CD4-positive, alpha-beta T cell treated with Interferon gamma for 1 hour (primary cell): Measurements from ENCODE around the gene ADRA2C.

Experiments used
- DNase-seq: peaks from one replicate; pipeline ENCODE4 v3.0.0-alpha.2; 2020

Gene ADRA2C

DNA sequence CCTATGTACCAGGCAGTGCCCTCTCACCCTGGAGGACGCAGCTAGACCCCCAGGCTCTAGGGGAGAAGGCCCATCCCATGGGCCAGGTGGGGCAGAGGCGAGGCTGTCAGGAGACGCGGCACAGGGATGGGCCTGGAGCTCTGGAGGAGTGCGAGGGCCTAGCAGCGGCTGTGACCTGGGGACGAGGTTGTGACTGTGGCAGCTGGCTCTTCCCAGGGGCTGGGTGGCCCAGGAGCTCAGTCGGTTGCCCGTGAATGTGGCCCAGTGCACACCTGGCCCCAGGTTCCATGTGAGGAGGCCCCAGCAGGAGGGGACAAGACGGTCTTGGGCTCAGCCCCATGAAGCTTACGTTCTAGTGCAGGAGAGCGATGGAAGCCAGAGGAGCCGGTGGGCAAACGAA is 31.0 kb upstream of the ADRA2C start:
- DNase-seq = no peak

DNA sequence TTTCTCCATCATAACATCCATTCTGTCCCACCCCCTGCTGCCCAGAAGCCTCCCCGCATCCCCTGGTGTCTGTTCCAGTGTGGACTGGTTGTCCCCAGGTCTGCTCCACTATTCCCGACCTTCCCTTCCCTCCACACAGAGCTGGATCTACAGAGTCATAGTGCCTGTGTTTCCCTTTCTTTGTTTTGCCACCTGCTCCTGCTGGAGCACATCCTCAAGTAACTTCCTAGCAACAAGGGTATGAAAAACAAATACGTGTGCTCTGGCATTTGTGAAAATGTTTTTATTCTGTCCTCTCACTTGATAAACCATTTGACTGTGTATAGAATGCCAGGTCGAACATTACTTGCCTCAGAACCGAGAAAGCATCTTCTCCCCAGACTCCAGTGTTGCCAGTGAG is 29.9 kb upstream of the ADRA2C start:
- DNase-seq = no peak

DNA sequence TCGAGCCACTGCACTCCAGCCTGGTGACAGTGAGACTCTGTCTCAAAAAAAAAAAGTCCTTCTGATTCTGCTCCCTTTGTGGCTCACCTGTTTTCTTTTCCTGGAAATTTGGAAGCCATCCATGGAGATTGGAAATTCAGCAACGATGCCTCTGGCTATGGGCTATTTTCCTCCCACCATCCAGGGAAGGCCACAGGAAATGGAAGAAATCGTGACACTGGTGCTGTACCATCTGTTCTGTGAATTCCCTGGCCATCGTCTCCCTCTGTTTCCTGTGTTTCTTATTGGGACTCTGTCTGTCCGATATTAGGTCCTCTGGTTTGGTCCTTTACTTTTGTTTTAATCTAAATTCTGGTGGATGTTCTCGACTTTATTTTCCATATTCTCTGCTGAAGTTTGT is 29.4 kb upstream of the ADRA2C start:
- no peak for DNase-seq

DNA sequence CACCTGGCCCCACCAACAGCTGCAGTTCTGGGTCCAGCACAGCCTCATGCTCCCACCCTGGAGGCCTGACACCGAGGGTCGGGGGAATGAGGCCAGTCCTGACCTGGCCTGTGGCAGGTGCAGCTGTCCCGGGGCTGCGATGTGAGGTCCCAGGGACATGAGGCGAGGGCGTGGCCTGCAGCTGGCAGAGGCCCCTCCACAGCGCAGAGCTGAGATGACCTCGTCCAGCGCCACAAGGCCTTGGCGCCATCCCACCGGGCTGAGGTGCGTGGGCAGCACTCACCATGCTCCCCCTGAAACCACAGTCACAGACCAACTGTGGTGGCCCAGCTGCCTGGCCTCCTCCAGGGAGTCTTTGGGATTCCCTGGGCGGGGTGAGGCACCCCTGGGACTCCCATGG is 26.6 kb upstream of the ADRA2C start:
- no peak for DNase-seq

DNA sequence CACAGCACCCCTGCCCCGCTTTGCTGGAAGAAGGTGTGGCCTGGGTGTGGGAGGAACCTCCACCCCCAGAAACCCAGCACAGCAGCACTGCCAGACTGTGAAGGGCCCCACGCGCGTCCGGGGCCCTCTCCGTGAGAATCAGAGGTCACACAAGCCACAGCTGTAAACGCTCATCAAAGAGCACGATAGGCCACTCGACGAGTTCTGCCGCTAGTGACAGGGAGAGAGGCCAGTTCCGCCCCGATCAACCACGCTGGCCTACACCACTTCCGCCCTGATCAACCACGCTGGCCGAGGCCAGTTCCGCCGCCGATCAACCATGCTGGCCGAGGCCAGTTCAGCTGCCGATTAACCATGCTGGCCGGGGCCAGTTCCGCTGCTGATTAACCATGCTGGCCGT is 25.9 kb upstream of the ADRA2C start:
- DNase-seq = no peak

DNA sequence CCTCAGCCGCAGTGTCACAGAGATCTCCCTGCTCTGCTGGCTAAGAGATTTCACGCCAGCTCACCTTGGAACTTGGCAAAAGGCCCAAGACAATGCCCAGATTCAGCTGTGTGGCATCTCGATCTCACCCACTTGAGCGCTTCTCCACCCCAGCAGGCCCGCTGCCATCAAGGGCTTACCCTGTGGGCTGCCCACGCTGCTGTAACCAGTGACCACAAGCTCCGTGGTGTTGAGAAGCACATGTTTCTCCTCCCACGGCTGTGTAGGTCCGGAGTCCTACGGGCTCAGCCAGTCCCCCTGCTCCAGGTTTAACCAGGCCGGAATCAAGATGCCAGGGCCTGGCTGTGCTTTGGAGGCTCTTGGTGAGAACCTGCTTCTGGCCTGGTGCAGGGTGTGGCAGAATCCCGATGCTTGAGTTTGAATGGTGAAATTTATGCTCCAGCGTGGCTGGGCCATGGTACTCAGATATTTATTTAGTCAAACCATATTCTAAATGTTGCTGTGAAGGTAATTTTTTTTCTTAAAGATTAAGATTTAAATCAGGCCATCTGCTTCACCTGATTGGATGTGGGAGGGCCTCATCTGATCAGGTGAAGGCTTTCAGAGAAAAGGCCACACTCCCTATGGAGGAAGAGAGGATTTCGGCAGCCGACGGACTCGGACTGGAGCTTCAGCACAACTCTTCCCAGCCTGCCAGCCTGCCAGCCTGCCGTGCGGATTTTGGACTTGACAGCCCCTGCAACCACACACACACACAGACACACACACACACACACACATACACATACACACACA is 24.8 kb upstream of the ADRA2C start:
- DNase-seq = no peak

DNA sequence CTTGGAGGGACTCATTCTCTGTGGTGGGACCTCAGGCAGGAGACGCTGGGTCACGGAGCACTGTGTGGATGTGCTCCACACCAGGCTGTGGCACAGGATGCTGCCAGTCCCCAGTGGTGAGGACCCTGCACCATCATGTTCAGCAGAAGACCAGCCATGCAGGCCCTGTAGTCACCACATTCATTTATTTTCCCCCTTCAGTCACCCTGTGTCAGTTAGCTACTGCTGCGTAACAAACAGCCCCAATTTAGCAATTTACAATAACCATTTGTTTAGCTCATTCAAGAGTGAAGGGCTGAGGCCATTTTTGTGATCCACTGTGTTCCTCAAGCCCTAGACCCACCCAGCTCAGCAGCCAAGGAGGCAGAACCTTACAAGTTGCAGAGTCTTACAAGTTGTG is 23.6 kb upstream of the ADRA2C start:
- no peak for DNase-seq

DNA sequence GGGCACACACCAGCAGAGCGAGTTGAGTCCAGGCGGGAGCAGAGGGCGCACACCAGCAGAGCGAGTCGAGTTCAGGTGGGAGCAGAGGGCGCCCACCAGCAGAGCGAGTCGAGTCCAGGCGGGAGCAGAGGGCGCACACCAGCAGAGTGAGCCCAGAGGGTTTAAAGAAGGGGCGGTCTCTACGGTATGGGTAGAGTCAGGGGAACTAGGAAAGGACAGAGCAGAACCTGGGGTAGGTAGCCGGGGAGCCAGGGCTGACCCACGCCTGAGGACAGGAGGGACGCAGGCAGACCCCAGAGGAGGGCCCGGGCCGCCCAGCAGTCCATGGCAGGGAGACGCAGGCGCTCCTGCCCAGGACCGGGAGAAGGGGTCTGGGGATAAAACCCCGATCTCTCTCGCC is 22.0 kb upstream of the ADRA2C start:
- no peak for DNase-seq

DNA sequence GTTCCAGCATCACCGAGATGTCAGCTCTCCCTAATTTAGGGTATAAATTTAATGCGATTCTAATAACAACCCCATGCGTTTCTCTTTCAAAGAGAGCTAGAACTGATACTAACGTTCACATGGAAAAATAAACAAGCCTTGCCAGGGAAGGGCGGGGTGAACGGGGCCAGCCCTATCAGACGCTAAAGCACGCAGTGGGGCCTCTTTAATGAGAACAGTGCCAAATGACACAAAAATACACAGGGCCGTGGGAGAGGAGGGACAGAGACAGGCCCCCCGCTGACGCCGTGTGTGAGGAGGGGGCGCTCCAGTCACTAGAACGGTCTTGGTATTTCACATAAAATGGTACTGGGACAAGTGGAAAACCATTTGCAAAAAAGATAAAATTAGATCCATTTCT is 21.3 kb upstream of the ADRA2C start:
- no peak for DNase-seq

DNA sequence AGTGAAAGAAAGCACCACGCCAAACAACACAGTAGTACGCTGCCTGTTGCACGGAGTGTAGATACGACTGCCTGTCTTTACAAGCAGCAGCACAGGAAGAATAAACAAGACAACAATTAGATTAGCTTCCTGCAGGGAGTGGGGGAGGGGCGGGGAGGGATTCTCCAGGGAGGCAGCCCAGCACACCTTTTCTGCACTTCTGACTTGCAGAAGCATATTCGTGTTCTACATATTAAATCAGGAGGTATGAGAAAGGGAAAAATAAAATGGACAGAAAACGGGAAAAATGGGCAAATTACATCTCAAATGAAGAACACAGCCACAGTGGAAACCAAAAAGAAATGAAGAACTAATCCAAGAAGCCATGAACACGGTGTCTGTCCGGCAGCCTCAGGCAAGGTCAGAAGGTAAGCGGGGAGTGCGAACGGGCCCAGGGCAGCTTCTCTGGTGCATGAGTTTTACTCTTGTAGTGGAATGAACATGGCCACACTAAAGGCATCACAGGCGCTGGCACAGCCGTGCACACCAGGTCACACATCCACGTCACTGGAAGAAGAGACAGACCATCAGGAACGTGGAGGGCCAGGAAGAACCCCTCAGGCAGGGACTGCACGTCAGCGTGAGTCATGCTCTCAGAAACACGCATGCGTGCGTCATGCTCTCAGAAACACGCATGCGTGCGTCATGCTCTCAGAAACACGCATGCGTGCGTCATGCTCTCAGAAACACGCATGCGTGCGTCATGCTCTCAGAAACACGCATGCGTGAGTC is 20.1 kb upstream of the ADRA2C start:
- DNase-seq = no peak

DNA sequence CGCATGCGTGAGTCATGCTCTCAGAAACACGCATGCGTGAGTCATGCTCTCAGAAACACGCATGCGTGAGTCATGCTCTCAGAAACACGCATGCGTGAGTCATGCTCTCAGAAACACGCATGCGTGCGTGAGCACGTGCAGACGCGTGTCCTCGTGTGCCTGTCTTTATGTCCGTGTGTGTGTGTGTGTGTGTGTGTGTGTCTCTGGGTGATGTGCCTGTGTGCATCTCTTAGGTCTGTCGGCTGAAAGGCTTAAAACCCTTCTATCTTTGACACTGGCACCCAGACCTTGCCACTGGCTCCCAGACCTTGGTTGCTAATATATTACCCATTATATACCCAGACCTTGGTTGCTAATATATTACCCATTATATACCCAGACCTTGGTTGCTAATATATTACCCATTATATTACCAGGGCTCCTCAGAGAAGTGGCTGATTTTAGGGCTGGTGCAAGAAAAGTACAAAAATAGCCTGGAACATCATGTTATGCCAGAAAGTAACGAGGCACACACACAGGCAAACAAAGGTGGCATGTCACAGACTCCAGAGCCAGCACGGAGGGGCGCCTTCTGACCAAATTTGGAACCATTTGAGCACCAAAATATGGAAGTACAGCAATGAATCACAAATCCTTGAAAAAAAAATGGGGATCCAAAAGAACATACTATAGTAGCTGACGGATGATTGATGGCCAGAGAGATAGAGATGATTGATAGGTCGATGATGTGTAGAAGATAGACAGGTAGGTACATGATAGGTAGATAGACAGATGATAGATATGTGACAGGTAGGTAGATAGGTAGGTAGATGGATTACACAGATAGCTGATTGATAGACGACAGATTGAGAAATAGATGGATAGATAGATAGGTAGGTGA is 19.2 kb upstream of the ADRA2C start:
- no peak for DNase-seq

DNA sequence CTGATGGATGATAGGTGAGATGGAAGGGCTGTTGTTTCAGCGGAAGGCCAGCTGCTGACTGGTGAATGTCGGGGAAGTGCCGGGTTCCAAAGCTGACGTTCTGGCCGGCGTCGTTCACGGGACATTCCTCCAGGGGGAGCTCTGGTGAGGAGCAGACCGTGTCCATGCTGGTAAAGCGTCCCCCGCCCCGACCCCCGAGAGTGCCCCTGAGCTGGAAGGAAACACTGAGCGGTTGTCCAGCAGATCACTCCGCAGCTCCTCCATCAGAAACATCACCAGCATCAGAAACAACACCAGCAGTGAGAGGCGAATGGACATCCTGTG is 18.6 kb upstream of the ADRA2C start:
- no peak for DNase-seq

DNA sequence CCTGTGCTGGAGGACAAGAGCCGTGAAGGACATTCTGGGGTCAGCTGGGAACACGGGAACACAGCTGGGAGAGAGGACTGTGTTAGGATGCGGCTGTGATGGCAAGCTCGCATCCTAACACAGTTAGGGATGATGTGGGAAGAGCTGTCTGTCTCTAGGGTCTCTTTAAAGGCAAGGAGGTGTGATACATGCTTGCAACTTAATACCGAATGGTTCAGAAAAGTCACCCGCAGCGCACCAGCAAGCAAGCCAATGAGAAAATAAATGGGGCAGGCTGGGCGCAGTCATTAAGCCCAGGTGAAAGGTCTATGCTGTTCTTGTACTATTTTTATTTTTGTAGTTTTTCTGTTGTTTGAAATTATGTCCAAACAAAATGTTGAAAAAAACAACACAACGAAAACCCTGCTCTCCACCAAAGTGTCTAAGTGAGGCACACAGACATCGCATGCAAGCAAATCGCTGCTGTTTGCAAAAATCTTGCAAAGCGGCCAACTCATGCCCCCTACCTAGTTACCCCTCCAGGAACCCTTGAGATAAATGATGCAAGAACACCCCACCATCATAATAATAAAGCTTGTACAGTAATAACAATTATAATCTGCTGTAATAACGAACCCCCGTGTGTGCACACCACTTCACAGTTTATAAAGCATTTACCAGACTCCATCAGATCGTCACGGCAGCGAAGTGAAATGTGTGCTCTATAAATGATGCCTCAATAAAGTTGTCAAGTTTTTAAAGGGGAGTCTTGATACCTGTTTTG is 17.9 kb upstream of the ADRA2C start:
- no peak for DNase-seq

DNA sequence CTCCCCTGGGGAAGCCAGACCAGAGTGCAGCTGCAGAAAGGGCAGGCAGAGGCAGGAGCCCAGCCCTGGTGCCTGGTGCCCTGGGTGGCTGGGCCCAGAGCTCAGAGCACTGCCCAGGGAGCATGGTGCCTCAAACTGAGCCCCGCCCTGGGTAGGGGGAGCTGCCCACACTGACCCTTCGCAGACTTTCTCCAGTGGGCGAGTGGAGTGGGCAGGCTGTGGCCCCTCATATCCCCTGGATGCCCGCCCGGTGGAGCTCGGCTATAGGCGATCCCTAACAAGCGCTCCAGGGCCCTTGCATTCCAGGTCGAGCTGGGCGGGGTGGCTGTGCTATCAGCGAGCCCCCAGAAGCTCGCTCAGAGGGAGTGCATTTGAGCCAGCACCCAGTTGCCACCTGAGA is 17.1 kb upstream of the ADRA2C start:
- no peak for DNase-seq

DNA sequence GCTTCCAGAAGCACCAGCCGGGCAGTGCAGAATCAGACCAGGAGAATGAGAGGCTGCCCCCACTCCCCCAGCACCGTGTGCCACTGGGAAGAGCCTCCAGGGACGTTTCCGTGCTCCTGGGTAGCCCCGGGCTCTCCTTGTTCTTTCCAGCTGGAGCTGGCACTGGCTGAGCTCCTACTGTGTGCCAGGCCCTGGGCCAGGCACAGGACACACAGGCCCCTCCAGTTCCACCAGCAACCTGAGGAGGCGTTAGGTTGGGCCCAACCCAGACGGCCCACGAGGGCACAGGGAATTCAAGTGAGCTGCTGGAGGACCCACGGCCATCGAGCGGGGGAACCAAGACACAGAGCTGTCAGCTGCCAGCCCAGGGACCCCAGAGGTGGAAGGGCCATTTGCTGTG is 15.9 kb upstream of the ADRA2C start:
- DNase-seq = no peak

DNA sequence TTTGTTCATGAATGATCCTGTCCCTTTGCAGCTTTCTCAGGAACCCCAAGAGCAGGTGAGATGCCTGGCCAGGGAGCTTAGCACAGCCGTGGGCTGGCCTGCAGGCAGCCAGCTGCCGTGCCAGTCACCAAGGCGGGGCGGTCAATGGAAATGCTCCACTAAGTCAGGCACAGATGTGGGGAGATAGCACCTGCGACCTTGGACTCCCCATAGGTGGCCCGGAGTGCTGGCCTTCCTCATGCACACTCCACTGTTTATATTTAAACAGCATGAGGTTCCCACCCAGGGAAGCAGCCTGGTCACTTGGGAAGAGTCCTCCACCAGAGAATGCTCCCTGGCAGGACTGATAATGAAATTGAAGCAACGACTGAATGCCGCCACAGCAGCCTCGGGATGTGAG is 14.2 kb upstream of the ADRA2C start:
- DNase-seq = no peak

DNA sequence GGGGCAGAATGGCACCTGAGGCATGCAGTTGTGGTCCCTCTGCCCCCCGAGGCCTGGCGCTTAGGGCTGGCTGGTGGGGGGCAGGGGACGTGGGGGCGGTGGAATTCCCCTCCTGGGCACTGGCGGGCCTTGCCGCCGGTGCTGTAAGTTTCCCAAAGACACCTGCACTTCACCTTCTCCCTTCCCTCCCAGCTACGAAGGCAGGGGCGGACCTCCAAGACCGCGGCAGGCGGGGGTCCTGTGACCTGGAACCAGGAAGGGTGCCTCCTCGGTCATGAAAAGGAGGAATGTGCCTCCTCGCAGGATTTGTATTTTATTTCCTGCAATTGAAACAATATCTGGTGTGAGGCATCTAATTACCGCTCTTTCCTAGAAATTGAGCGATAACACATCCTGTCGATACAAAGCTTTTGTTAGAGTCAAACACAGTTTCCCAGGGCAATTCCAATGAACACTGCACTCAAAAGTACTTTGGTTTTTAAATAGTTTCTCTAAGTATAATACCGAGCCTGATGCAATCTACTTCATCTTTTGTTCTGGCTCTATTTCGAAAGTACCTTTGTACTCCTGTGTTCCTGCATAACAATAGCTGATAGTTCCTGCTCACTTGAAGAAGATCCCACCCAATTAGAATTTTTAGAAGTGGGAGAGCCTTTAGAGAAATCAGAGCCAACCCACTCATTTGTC is 12.3 kb upstream of the ADRA2C start:
- DNase-seq = no peak

DNA sequence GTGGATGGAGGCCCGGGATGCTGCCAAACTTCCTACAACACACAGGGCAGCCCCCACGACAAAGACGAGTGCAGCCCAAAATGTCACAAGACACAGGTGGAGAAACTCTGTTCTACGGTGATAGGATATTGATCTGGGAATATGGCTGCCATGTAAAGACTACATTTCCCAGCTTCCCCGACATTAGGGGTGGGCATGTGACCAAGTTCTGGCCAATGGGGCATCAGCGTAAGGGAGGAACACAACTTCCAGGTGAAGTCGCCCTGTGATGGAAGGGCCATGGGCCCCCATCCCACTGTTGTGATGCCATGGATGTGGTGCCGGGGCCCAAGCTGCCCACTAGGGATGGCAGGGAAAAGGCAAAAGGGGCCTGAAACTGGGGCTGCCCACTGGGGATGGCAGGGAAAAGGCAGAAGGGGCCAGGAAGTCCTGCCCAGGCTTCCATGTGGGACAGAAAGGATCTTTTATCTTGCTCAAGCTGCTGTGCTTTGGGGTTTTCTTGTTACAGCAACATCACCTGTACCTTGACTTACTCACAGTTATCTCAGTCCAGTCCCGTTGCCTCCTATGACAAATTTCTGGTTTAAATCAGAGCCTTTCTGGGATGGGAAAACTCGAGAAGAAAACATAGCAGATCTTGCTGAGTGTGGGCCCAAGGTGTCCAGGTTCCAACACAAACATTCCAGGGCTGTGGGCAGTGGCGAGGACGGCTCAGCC is 9.7 kb upstream of the ADRA2C start:
- DNase-seq = no peak

DNA sequence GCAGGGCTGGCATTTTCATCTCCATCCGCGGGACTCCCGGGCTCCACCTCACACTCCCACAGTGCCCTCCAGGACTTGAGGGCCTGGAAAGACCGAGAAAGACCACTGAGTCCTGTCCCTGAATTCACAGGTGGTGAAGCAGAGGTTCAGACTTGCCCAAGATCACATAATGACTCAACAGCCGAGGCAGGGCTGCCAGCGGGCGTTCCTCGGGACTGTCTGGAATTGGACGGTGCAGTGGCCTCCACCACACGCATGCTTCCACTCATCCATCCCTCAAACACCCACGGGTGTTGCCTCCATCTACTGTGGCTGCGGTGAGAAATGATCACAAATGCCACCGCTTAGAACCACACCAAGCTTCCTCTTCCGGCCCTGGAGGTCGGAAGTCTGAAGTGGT is 6.9 kb upstream of the ADRA2C start:
- DNase-seq = no peak

DNA sequence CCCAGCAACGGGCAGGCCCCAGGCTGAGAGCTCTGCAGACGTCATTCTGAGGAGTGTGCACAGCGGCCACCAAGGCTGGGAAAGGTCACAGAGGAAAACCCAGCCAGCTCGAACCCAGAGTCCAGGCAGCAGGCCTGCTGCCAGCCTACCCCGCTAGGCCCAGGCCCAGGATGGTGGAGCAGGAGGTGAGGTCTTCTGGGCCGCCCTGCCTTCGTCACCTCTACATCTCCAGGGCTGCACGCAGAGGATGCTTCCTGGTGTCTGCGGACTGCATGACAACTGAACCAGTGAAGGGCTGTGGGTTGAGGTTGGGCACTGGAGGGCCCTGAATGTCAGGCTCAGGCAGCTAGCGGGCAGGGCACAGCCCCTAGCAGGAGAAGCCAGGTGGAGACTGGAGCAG is 5.8 kb upstream of the ADRA2C start:
- DNase-seq = no peak

DNA sequence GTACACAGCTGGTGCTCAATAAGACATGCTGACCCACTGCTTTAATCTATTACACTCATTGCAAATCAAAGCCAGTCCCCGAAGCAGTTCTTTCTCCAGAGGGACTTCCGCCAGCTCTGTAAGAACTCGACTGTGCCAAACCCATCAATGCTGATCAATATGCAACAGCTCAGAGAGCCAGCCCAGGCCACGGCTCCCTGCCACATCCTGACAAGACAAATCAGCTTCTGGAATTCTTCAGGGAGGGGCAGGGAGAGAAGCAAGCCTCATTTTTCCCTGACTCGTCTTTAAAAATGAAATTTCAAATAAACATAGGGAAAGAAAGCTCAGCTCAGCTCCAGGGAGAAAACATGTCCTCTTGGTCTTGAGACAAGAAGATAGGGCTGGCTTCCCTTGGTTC is 5.3 kb upstream of the ADRA2C start:
- DNase-seq = no peak

DNA sequence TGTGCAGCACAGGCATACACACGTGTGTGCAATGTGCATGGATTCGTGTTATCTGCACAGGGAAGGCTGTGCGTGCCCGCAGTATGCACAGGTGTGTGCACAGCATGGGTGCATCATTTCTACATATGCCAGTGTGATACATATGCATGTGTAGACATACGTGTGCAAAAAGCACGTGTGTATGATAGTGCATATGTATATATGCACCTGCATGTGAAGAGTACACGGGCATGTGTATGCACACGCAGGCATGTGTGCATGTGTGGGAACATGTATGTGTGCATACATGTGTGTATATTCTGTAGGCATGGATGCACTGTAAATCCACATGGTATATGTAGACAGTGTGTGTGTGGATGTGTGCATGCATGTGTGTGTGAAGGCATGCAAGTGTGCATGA is 3.9 kb upstream of the ADRA2C start:
- DNase-seq = no peak
